K562 (cell line): ENCODE results near the gene S100A2. TPM values are rescaled to one million over a fixed set of nuclear protein-coding genes. Genes with fewer than 3 reads are reported as not detected.

ENCODE experiments used
- ATAC-seq: fragments of 200-7000 bp; cut with Tn5 transposase; 3 replicates; pipeline ENCODE4 v1.9.1; 2020; ENCODE audit warnings: moderate library complexity
- BruUV-seq: library from RNA; stranded (reverse); fragments of 400-500 nt; replicated peaks from 2 replicates; lab custom pipeline; 2021; lab: Mats Ljungman, UMichigan
- CTCF ChIA-PET: fragments of 300-600 bp; formaldehyde crosslinking; extraction: SDS; loops from one replicate; lab custom pipeline; 2021; ENCODE audit warnings: low intra/inter-chr PET ratio; lab: Yijun Ruan, JAX
- POLR2A ChIA-PET: fragments of 300-600, 350-650 bp; sonication (Branson Sonifier 250); formaldehyde crosslinking; extraction: SDS; loops from one replicate; lab custom pipeline; 2021; ENCODE audit warnings: antibody characterized with exemption, inconsistent platforms; lab: Yijun Ruan, JAX
- DNase-seq, 4 experiments: peaks; one replicate each; pipeline versions ENCODE4 v3.0.0 to v3.0.0-alpha.2; 2011 to 2018; ENCODE audit warnings: low spot score in 3 of 4, mixed read lengths in 3 of 4; ENCODE audit errors: extremely low read depth in 1 of 4
- FAIRE-seq: peaks from 2 replicates; lab custom pipeline; 2011; peaks lifted over from hg19 to GRCh38; lab: Jason Lieb, UNC
- H2AFZ ChIP-seq: 2 replicates; pipeline ENCODE4 v1.6.0; 2011; ENCODE audit warnings: low read depth, low read length, control low read depth, inconsistent platforms
- H3K27ac ChIP-seq: fragments of 200-600 bp; 3 replicates; pipeline ENCODE4 v1.8.0; 2011; ENCODE audit warnings: low read depth, mild to moderate bottlenecking, control low read depth, inconsistent platforms, low read length, moderate library complexity, mixed read lengths; ENCODE audit errors: extremely low read depth
- H3K27me3 ChIP-seq, 2 experiments: fragments of 300-600 bp in 1 of 2; 2 replicates in 1 of 2; 3 replicates in 1 of 2; pipeline versions ENCODE4 v1.6.0 to v1.8.0; 2011; ENCODE audit warnings: inconsistent platforms in 2 of 2, low read length in 2 of 2, mild to moderate bottlenecking in 1 of 2, mixed read lengths in 1 of 2, moderate library complexity in 1 of 2; ENCODE audit not compliant: control insufficient read depth in 2 of 2, insufficient read depth in 2 of 2
- H3K36me3 ChIP-seq: fragments of 300-600 bp; 3 replicates; pipeline ENCODE4 v1.8.0; 2011; ENCODE audit warnings: mild to moderate bottlenecking, low read length, inconsistent platforms; ENCODE audit not compliant: control insufficient read depth, insufficient read depth
- H3K4me1 ChIP-seq, 2 experiments: fragments of 200-600 bp in 1 of 2; replicated peaks in 1 of 2; 2 replicates in 1 of 2; 3 replicates in 1 of 2; pipeline versions ENCODE4 v1.5.1 to v1.8.0; 2011; ENCODE audit warnings: inconsistent platforms in 2 of 2, low read length in 2 of 2, mild to moderate bottlenecking in 1 of 2, mixed read lengths in 1 of 2, moderate library complexity in 1 of 2; ENCODE audit not compliant: control insufficient read depth in 2 of 2, insufficient read depth in 2 of 2
- H3K4me2 ChIP-seq: 2 replicates; pipeline ENCODE4 v1.6.1; 2011; ENCODE audit warnings: low read length, control low read depth, inconsistent platforms, mixed read lengths; ENCODE audit not compliant: insufficient read depth
- H3K4me3 ChIP-seq: fragments of 200-600 bp; sonication (generic), shearing (Covaris generic); 2 replicates; pipeline ENCODE4 v1.5.1; 2016; ENCODE audit warnings: control low read depth, inconsistent platforms
- H3K79me2 ChIP-seq: fragments of 200-600 bp; 3 replicates; pipeline ENCODE4 v1.8.0; 2011; ENCODE audit warnings: low read length, inconsistent platforms; ENCODE audit not compliant: control insufficient read depth, insufficient read depth
- H3K9ac ChIP-seq, 2 experiments: 2 replicates each; pipeline versions ENCODE4 v1.6.0 to v1.6.1; 2011; ENCODE audit warnings: low read depth in 2 of 2, low read length in 2 of 2, control low read depth in 1 of 2, inconsistent platforms in 1 of 2, mild to moderate bottlenecking in 1 of 2, mixed read lengths in 1 of 2; ENCODE audit not compliant: insufficient read depth in 1 of 2
- H3K9me1 ChIP-seq: one replicate; pipeline ENCODE4 v1.6.0; 2011; ENCODE audit warnings: inconsistent platforms, mild to moderate bottlenecking, low read length, moderate library complexity; ENCODE audit not compliant: control insufficient read depth, insufficient read depth
- H3K9me3 ChIP-seq: replicated peaks from 2 replicates; pipeline ENCODE4 v1.5.1; 2011; ENCODE audit warnings: low read depth, low read length, inconsistent platforms; ENCODE audit not compliant: control insufficient read depth, insufficient read depth
- H4K20me1 ChIP-seq: replicated peaks from 2 replicates; pipeline ENCODE4 v1.6.1; 2011; ENCODE audit warnings: low read length, inconsistent platforms, mixed read lengths; ENCODE audit not compliant: control insufficient read depth, insufficient read depth
- BRD9 ChIP-seq: fragments of 450-650 bp; IDR thresholded peaks from 2 replicates; pipeline ENCODE4 v1.6.1; 2018; ENCODE audit warnings: low read depth; ENCODE audit not compliant: partially characterized antibody
- POLR2AphosphoS2 ChIP-seq: IDR thresholded peaks from 2 replicates; pipeline ENCODE4 v1.6.1; 2012; ENCODE audit warnings: low read length, improper control_type of control experiment
- POLR2H ChIP-seq: IDR thresholded peaks from 2 replicates; pipeline ENCODE4 v1.6.1; 2016; ENCODE audit warnings: missing genetic modification characterization, low read depth, mild to moderate bottlenecking, control low read depth, missing compliant biosample characterization, moderate library complexity
- RBBP5 ChIP-seq: fragments of 200-600 bp; sonication (generic); IDR thresholded peaks from 2 replicates; pipeline ENCODE4 v1.6.1; 2012; ENCODE audit warnings: borderline replicate concordance, mild to moderate bottlenecking, low read length, control low read depth, inconsistent platforms; ENCODE audit not compliant: insufficient read depth, poor library complexity, severe bottlenecking
- SPI1 ChIP-seq: IDR thresholded peaks from 2 replicates; pipeline ENCODE4 v1.6.1; 2011; ENCODE audit warnings: low read depth, low read length, control low read depth, borderline replicate concordance
- U2AF1 ChIP-seq: fragments of 200-400 bp; formaldehyde crosslinking; optimal IDR thresholded peaks from 2 replicates; pipeline ENCODE3; 2017; ENCODE audit warnings: mild to moderate bottlenecking, low read depth, low read length, moderate library complexity
- ZNF347 ChIP-seq: fragments of 450-650 bp; formaldehyde crosslinking; IDR thresholded peaks from 2 replicates; pipeline ENCODE4 v1.4.0; 2020; ENCODE audit warnings: low read depth, mild to moderate bottlenecking, moderate library complexity
- ZNF445 ChIP-seq: fragments of 250-450 bp; sonication (Bioruptor Pico); IDR thresholded peaks from 2 replicates; pipeline ENCODE4 v1.4.0; 2020; ENCODE audit warnings: low read depth, mild to moderate bottlenecking, moderate library complexity
- ZNF551 ChIP-seq: fragments of 250-450 bp; sonication (Bioruptor Pico); IDR thresholded peaks from 2 replicates; pipeline ENCODE4 v1.5.0; 2021; ENCODE audit warnings: mild to moderate bottlenecking, moderate library complexity
- ZNF584 ChIP-seq: fragments of 200-800 bp; sonication (Bioruptor generic); IDR thresholded peaks from 2 replicates; pipeline ENCODE4 v1.6.1; 2016; ENCODE audit warnings: low read depth, mild to moderate bottlenecking, missing genetic modification characterization, missing compliant biosample characterization
- WGBS: fragments of 100-300 bp; shearing (Covaris generic); methylation state at CpG from one replicate; pipeline ENCODE4 v1.1.6; 2016; ENCODE audit warnings: low coverage, mixed read lengths; ENCODE audit not compliant: insufficient coverage; ENCODE audit errors: missing lambda C conversion rate; 5-methylcytosine and 5-hydroxymethylcytosine counted together
- in situ Hi-C: fragments of 300-500 bp; cut with MboI; formaldehyde crosslinking; loops from 4 replicates; pipeline ENCODE4 v1.15.0; 2018; ENCODE audit warnings: inconsistent platforms, mixed read lengths
- intact Hi-C: fragments of 100-400 bp; cut with micrococcal nuclease; formaldehyde crosslinking; loops from 2 replicates; pipeline ENCODE4 v1.14.2; 2022
- polyA plus RNA-seq, 8 experiments: library from polyadenylated mRNA; depleted of rRNA in 4 of 8; stranded (reverse) in 5 of 8; unstranded in 3 of 8; fragments of >200 nt; fragmentation: Nextera tagmentation in 2 of 8; fragmentation: Illumina TruSeq in 1 of 8; extraction: Ambion mirVana in 2 of 8; extraction: Trizol in 1 of 8; gene quantifications; 2 replicates each; pipeline versions ENCODE4 v1.2.1 to v1.2.3, GENCODE V29; 2011 to 2014; ENCODE audit warnings: inconsistent platforms in 1 of 8, missing spikeins in 1 of 8
- total RNA-seq, 7 experiments: library from RNA; depleted of rRNA in 6 of 7; stranded (reverse); fragments of >200 nt in 6 of 7; fragmentation: Illumina TruSeq in 2 of 7; extraction: Trizol in 2 of 7; gene quantifications; 2 replicates each; pipeline versions ENCODE4 v1.2.1 to v1.2.3, GENCODE V29; 2011 to 2021; ENCODE audit warnings: low replicate concordance in 1 of 7
- TF ChIP-seq, protein P1 (sequence below): fragments of 450-650 bp; IDR thresholded peaks from 2 replicates; pipeline ENCODE4 v1.7.1; 2018; ENCODE audit warnings: mild to moderate bottlenecking, low read depth; ENCODE audit not compliant: partially characterized antibody

S100A2 gene
- total and polyA plus RNA-seq, 9 of the 15 experiments (the other 6 are each of a cell fraction or from before 2014, with no cell fraction given): 0.28 to 0.65 (median 0.44) TPM; not detected in 4

DNA sequence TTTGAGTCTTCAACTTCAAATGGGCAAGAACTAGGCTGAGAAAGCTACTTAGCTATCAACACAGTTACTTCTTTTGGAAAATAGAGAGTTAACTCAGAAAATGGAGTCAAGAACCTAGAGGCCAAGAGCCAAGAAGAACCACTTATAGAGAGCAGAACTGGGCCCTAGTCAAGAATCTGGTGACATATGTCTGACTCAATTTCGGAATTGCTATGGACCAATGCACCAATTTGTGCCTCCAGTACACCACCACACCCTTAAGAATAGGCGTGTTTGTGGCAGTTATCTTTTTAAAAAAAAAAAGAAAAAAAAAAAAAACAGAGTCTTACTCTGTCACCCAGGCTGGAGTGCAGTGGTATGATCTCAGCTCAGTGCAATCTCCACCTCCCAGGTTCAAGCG lies 7.8 kb downstream of the S100A2 start:
- Histone ChIP-seq H3K4me2 (no peak overlapping the region), H3K36me3 (no peaks in the 10 kb centered on the region), H3K9me1 (no peaks in the 10 kb centered on the region), H3K4me1 (peaks cover 7 to 9% of the 10 kb centered on the region in 2 experiments; a peak in 3 of 5 replicates), H3K27ac (no peak overlapping the region), H3K79me2 (no peaks in the 10 kb centered on the region), H2AFZ (no peak overlapping the region), H3K9me3 (no peaks in the 10 kb centered on the region), H3K9ac (no peak overlapping the region), H3K4me3 (no peak overlapping the region), H3K27me3 (no peaks in the 10 kb centered on the region), H4K20me1 (no peaks in the 10 kb centered on the region)
- FAIRE-seq: no peak
- ChIA-PET POLR2A (interaction anchor here (0.6 kb wide), 1 partner anchor 18 kb away, joined by 3 read pairs; no protein-coding TSS in a partner anchor), CTCF (no interaction called here)
- in situ Hi-C loops (no loop called here), intact Hi-C loops (no loop called here)
- DNase-seq: no peak
- BruUV-seq: no TSS peak
- no peak for TF ChIP-seq ZNF347 (CRISPR knock-in tag)
- TF ChIP-seq ZNF584 (CRISPR knock-in tag): peak; percentile 99
- ATAC-seq: no peak
- 54% methylated on average over 3 of the region's 3 CpGs for WGBS

DNA sequence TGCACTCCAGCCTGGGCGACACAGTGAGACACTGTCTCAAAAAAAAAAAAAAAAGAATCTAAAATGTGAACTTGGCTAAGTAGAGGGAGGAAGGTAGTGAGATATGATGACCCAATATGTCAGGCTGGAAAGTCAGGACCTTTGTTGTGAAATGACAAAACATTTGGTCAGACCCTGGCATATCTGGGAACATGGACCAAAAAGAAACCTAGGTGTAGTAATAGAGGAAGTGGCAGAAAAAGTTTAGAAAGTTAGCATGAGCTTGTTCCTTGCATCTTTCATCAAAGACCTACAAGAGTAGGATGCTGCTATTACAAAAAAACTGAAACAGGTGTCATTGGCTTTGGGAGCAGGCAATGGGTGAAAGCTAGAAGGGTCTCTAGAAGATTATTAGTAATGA lies 9.3 kb downstream of the S100A2 start:
- TF ChIP-seq SPI1: peak; percentile 34; the same call in 1 of the 2 replicates
- no peak for TF ChIP-seq ZNF551 (CRISPR knock-in tag)
- no peak for TF ChIP-seq BRD9
- TF ChIP-seq U2AF1: no peak
- TF ChIP-seq, protein P1, sequence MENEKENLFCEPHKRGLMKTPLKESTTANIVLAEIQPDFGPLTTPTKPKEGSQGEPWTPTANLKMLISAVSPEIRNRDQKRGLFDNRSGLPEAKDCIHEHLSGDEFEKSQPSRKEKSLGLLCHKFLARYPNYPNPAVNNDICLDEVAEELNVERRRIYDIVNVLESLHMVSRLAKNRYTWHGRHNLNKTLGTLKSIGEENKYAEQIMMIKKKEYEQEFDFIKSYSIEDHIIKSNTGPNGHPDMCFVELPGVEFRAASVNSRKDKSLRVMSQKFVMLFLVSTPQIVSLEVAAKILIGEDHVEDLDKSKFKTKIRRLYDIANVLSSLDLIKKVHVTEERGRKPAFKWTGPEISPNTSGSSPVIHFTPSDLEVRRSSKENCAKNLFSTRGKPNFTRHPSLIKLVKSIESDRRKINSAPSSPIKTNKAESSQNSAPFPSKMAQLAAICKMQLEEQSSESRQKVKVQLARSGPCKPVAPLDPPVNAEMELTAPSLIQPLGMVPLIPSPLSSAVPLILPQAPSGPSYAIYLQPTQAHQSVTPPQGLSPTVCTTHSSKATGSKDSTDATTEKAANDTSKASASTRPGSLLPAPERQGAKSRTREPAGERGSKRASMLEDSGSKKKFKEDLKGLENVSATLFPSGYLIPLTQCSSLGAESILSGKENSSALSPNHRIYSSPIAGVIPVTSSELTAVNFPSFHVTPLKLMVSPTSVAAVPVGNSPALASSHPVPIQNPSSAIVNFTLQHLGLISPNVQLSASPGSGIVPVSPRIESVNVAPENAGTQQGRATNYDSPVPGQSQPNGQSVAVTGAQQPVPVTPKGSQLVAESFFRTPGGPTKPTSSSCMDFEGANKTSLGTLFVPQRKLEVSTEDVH: no peak
- no peak for TF ChIP-seq ZNF445 (CRISPR knock-in tag)
- no peak for TF ChIP-seq POLR2H
- no peak for TF ChIP-seq POLR2AphosphoS2
- TF ChIP-seq RBBP5: no peak
- ChIA-PET CTCF (interaction anchor here (0.7 kb wide), 1 partner anchor 61 kb away, joined by 4 read pairs; no protein-coding TSS in a partner anchor), POLR2A (interaction anchor here (1.0 kb wide), 1 partner anchor 18 kb away, joined by 3 read pairs; no protein-coding TSS in a partner anchor)
- in situ Hi-C loops: no loop called here
- no peak overlapping the region for H3K4me2 ChIP-seq
- no peaks in the 10 kb centered on the region for H3K36me3 ChIP-seq
- no peaks in the 10 kb centered on the region for H4K20me1 ChIP-seq
- no peak overlapping the region for H3K4me3 ChIP-seq
- peaks cover 7 to 13% of the 10 kb centered on the region in 2 experiments; a peak in 3 of 5 replicates for H3K4me1 ChIP-seq
- WGBS: 40% methylated on average over 1 of the region's 1 CpG
- H2AFZ ChIP-seq: no peak overlapping the region
- H3K9me1 ChIP-seq: no peaks in the 10 kb centered on the region
- no peak overlapping the region for H3K9ac ChIP-seq
- DNase-seq (no peak), FAIRE-seq (no peak), ATAC-seq (no peak)
- no peaks in the 10 kb centered on the region for H3K27me3 ChIP-seq
- no TSS peak for BruUV-seq
- intact Hi-C loops: no loop called here
- no peak overlapping the region for H3K27ac ChIP-seq
- no peaks in the 10 kb centered on the region for H3K9me3 ChIP-seq
- no peaks in the 10 kb centered on the region for H3K79me2 ChIP-seq
